ENCODE data around the gene PSPN. TPM values are rescaled to one million over a fixed set of nuclear protein-coding genes. Genes with fewer than 3 reads are reported as not detected.

The PSPN gene
- polyA plus RNA-seq, 1 donor (not counting 4 experiments of a cell fraction or from before 2014, with no cell fraction given), result 0.33 TPM

DNA sequence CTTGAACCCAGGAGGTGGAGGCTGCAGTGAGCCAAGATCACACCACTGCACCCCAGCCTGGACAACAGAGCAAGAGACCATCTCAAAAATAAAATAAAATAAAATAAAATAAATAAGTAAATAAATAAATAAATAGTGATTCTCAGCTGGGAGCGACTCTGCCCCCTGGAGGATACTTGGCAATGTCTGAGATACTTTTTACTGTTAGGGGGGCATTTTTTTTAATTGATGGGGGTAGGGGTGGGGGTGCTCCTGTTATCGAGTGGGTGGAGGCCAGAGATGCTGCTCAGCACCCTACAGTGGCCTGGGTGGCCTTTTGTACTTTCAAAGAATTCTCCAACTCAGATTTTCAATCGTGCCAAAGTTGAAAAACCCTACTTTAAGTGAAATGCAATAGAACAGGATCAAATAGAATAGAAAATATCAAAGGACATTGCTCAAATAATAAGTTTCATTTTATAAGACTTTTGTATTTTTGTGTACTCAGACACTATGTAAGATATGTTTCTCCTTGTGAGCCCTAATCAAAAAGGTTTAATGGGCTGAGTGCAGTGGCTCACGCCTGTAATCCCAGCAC lies 21.5 kb downstream of the PSPN start:
- Histone ChIP-seq H3K4me2 (ENCODE audit: control insufficient read depth, extremely low read depth, insufficient read depth, low read depth, low read length) (no peak overlapping the region), H3K27me3 (ENCODE audit: control insufficient read depth, extremely low read depth, insufficient read depth, low read length) (no peaks in the 10 kb centered on the region), H3K79me2 (ENCODE audit: control insufficient read depth, insufficient read depth, low read length) (no peaks in the 10 kb centered on the region), H3K27ac (ENCODE audit: control insufficient read depth, insufficient read depth, low read length) (no peak overlapping the region), H2AFZ (ENCODE audit: control insufficient read depth, low read length) (no peak overlapping the region), H3K9ac (ENCODE audit: control insufficient read depth, extremely low read depth, insufficient read depth, low read length) (no peak overlapping the region), H3K9me1 (ENCODE audit: control insufficient read depth, extremely low read depth, insufficient read depth, low read length) (no peaks in the 10 kb centered on the region), H3K9me3 (ENCODE audit: control insufficient read depth, low read depth, low read length) (no peaks in the 10 kb centered on the region), H3K36me3 (ENCODE audit: control insufficient read depth in 2 of 2, extremely low read depth in 1 of 2, insufficient read depth in 2 of 2, low read length in 2 of 2) (no peaks in the 10 kb centered on the region), H3K4me1 (ENCODE audit: control insufficient read depth, extremely low read depth, insufficient read depth, low read length) (no peaks in the 10 kb centered on the region), H4K20me1 (ENCODE audit: control insufficient read depth, extremely low read depth, insufficient read depth, low read length) (no peaks in the 10 kb centered on the region), H3K4me3 (ENCODE audit: control insufficient read depth in 2 of 3, extremely low read depth in 1 of 3, insufficient read depth in 2 of 3, low read depth in 1 of 3, low read length in 3 of 3) (no peak overlapping the region)
- TF ChIP-seq, protein P1, sequence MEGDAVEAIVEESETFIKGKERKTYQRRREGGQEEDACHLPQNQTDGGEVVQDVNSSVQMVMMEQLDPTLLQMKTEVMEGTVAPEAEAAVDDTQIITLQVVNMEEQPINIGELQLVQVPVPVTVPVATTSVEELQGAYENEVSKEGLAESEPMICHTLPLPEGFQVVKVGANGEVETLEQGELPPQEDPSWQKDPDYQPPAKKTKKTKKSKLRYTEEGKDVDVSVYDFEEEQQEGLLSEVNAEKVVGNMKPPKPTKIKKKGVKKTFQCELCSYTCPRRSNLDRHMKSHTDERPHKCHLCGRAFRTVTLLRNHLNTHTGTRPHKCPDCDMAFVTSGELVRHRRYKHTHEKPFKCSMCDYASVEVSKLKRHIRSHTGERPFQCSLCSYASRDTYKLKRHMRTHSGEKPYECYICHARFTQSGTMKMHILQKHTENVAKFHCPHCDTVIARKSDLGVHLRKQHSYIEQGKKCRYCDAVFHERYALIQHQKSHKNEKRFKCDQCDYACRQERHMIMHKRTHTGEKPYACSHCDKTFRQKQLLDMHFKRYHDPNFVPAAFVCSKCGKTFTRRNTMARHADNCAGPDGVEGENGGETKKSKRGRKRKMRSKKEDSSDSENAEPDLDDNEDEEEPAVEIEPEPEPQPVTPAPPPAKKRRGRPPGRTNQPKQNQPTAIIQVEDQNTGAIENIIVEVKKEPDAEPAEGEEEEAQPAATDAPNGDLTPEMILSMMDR (optimal IDR thresholded peaks at IDR 0.05 in 1 of 3, IDR thresholded peaks at IDR 0.05 in 1 of 3, conservative IDR thresholded peaks at IDR 0.05 in 1 of 3; ENCODE audit: extremely low read depth in 1 of 3, insufficient read depth in 2 of 3, low read length in 3 of 3), result peak; percentile 21 to 35 (median 30)
- TF ChIP-seq EZH2 (IDR thresholded peaks at IDR 0.05; ENCODE audit: low read length), result no peak
- dilution Hi-C loops (cut with MboI; ENCODE audit: extremely low pct_ligation_motif_present, low sequenced_read_pairs), result no loop called here
- FAIRE-seq, result no peak
- no peak for DNase-seq (ENCODE audit: low read depth, low spot score)

- Histone ChIP-seq H3K9ac (ENCODE audit: control insufficient read depth, extremely low read depth, insufficient read depth, low read length) (no peak overlapping the region), H3K9me1 (ENCODE audit: control insufficient read depth, extremely low read depth, insufficient read depth, low read length) (no peaks in the 10 kb centered on the region), H3K4me1 (ENCODE audit: control insufficient read depth, extremely low read depth, insufficient read depth, low read length) (no peaks in the 10 kb centered on the region), H3K4me2 (ENCODE audit: control insufficient read depth, extremely low read depth, insufficient read depth, low read depth, low read length) (no peak overlapping the region), H3K9me3 (ENCODE audit: control insufficient read depth, low read depth, low read length) (no peaks in the 10 kb centered on the region), H3K27ac (ENCODE audit: control insufficient read depth, insufficient read depth, low read length) (no peak overlapping the region), H3K4me3 (ENCODE audit: control insufficient read depth in 2 of 3, extremely low read depth in 1 of 3, insufficient read depth in 2 of 3, low read depth in 1 of 3, low read length in 3 of 3) (no peak overlapping the region), H4K20me1 (ENCODE audit: control insufficient read depth, extremely low read depth, insufficient read depth, low read length) (no peaks in the 10 kb centered on the region), H3K79me2 (ENCODE audit: control insufficient read depth, insufficient read depth, low read length) (no peaks in the 10 kb centered on the region), H3K36me3 (ENCODE audit: control insufficient read depth in 2 of 2, extremely low read depth in 1 of 2, insufficient read depth in 2 of 2, low read length in 2 of 2) (no peaks in the 10 kb centered on the region), H3K27me3 (ENCODE audit: control insufficient read depth, extremely low read depth, insufficient read depth, low read length) (no peaks in the 10 kb centered on the region), H2AFZ (ENCODE audit: control insufficient read depth, low read length) (no peak overlapping the region)
- DNase-seq (ENCODE audit: low read depth, low spot score) (no peak), FAIRE-seq (no peak)
- TF ChIP-seq, protein P1 (optimal IDR thresholded peaks at IDR 0.05 in 1 of 3, IDR thresholded peaks at IDR 0.05 in 1 of 3, conservative IDR thresholded peaks at IDR 0.05 in 1 of 3; ENCODE audit: extremely low read depth in 1 of 3, insufficient read depth in 2 of 3, low read length in 3 of 3), result no peak
- no peak for TF ChIP-seq EZH2 (IDR thresholded peaks at IDR 0.05; ENCODE audit: low read length)
- dilution Hi-C loops (cut with MboI; ENCODE audit: extremely low pct_ligation_motif_present, low sequenced_read_pairs), result no loop called here
Measured at GRCh38 chr19:6352381-6353165, 23.2 kb downstream of the PSPN start.

Data from keratinocyte (primary cell).